ENCODE measurements around the gene GYS2.

DNA sequence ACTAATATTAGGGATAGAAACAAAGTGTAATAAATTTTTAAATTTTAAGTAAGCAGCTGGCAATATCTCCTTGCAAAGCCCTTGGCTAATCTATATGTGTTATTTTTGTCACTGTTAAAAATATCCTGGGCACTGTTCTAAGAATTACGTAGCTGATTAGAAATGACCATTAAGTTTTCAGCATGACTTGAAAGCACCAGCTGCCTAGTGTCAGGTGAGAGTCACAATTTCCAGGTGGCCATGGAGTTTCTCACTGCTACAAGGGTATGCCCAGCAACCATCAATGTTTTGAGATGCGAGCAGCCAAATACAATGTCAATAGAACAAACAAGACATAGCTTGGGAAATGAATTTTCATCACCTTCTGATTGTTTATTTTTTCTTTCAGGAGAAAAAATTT is 23.3 kb upstream of the GYS2 start:
- TF ChIP-seq CTCF (IDR thresholded peaks at IDR 0.05), result no peak
- no peak for TF ChIP-seq EP300 (IDR thresholded peaks at IDR 0.05)
- no peak for TF ChIP-seq POLR2A (IDR thresholded peaks at IDR 0.05)

All from tibial nerve (tissue), 4 donors.